Testis (tissue), 2 donors: ENCODE results near the gene ZNF414.

Source experiments
- POLR2A ChIP-seq: fragments of 450-650 bp; IDR thresholded peaks from one replicate; pipeline ENCODE4 v1.6.1; 2017; ENCODE audit warnings: antibody characterized with exemption, mild to moderate bottlenecking, moderate library complexity
- TF ChIP-seq, protein P1 (sequence below), 3 experiments: fragments of 450-650 bp in 2 of 3; fragments of 200-600 bp in 1 of 3; sonication (generic) in 1 of 3; IDR thresholded peaks; one replicate each; pipeline ENCODE4 v1.5.1; 2016 to 2019; ENCODE audit warnings: antibody characterized with exemption in 3 of 3, mild to moderate bottlenecking in 2 of 3, moderate library complexity in 1 of 3

DNA sequence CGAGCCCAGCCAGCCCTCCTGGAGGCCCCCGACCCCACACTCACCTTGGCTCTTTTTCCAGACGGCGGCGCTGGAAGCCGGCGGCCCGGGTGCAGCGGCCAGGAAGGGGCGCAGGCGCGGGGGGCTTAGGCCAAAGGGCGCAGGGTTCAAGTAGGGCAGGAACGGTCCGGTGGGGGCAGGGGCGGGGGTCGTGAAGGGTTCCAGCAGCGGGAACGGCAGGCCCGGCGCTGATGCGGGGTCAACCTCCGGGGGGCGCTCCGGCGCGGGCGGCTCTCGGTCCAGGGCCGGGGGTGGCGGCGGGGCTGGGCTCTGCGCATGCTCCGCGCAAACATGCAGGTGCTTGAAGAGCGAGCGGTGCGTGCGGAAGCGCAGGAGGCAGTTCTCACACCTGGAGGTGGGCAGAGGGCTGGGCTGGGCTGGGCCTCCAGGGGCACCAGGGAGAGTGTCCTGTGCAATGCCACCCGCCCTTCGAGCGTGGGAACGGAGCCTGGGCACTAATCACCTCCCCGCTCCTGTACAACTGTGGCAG lies 2.3 kb downstream of the ZNF414 start:
- TF ChIP-seq POLR2A = no peak
- TF ChIP-seq, protein P1, sequence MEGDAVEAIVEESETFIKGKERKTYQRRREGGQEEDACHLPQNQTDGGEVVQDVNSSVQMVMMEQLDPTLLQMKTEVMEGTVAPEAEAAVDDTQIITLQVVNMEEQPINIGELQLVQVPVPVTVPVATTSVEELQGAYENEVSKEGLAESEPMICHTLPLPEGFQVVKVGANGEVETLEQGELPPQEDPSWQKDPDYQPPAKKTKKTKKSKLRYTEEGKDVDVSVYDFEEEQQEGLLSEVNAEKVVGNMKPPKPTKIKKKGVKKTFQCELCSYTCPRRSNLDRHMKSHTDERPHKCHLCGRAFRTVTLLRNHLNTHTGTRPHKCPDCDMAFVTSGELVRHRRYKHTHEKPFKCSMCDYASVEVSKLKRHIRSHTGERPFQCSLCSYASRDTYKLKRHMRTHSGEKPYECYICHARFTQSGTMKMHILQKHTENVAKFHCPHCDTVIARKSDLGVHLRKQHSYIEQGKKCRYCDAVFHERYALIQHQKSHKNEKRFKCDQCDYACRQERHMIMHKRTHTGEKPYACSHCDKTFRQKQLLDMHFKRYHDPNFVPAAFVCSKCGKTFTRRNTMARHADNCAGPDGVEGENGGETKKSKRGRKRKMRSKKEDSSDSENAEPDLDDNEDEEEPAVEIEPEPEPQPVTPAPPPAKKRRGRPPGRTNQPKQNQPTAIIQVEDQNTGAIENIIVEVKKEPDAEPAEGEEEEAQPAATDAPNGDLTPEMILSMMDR (IDR thresholded peaks at IDR 0.05) = no peak
